Erythroblast (primary cell): Measurements from ENCODE around the gene GTPBP6.

ENCODE experiments used
- GATA1 ChIP-seq: IDR thresholded peaks from 2 replicates; pipeline ENCODE4 v1.6.1; 2011; ENCODE audit warnings: low read depth, mild to moderate bottlenecking, control low read depth, low read length, moderate library complexity
- POLR2A ChIP-seq: IDR thresholded peaks from 2 replicates; pipeline ENCODE4 v1.6.1; 2011; ENCODE audit warnings: mild to moderate bottlenecking, low read length

- TF ChIP-seq POLR2A (no peak), GATA1 (no peak)
These were observed 31.5 kb upstream of the GTPBP6 start for GRCh38 chrX:350148-350533.
